ENCODE results near the gene ATP2B2. TPM values are rescaled to one million over a fixed set of nuclear protein-coding genes. Genes with fewer than 3 reads are reported as not detected.

The ATP2B2 gene
- total and polyA plus RNA-seq, 2 of the 8 experiments (the other 6 are each of a cell fraction or from before 2014, with no cell fraction given), result 0.14 to 1.2 TPM

GRCh38 chr3:10475983-10476382, 29.4 kb downstream of the ATP2B2 start:
- CTCF ChIA-PET (ENCODE audit: partially characterized antibody), result interaction anchor here (0.8 to 2.1 kb wide), 7 partner anchors 13 to 518 kb away, joined by 3 to 5 read pairs (median 4); no protein-coding TSS in a partner anchor
- Histone ChIP-seq H3K27me3 (replicated peaks in 1 of 4; ENCODE audit: control insufficient read depth in 3 of 4, extremely low read depth in 1 of 4, insufficient read depth in 3 of 4, low read length in 3 of 4) (no peaks in the 10 kb centered on the region), H2AFZ (ENCODE audit: low read length) (no peak overlapping the region), H4K20me1 (replicated peaks in 1 of 2; ENCODE audit: control insufficient read depth in 1 of 2, insufficient read depth in 2 of 2, low read length in 2 of 2) (no peaks in the 10 kb centered on the region), H2BK15ac (ENCODE audit: low read length) (no peak overlapping the region), H3K18ac (ENCODE audit: extremely low read depth, low read length) (no peak overlapping the region), H3K79me1 (ENCODE audit: low read depth, low read length) (no peaks in the 10 kb centered on the region), H3K4me2 (ENCODE audit: insufficient read depth in 1 of 2, low read depth in 2 of 2, low read length in 2 of 2) (no peak overlapping the region), H2BK5ac (ENCODE audit: low read depth, low read length) (no peak overlapping the region), H2BK120ac (replicated peaks; ENCODE audit: low read depth, low read length) (no peak overlapping the region), H3K36me3 (ENCODE audit: control insufficient read depth in 2 of 4, insufficient read depth in 4 of 4, low read length in 3 of 4) (no peaks in the 10 kb centered on the region), H3K23ac (ENCODE audit: insufficient read length) (no peak overlapping the region), H2BK12ac (ENCODE audit: low read depth, low read length) (no peak overlapping the region), H3K27ac (ENCODE audit: low read depth, low read length) (no peak overlapping the region), H3K79me2 (ENCODE audit: control insufficient read depth in 1 of 2, insufficient read depth in 2 of 2, low read length in 2 of 2) (no peaks in the 10 kb centered on the region), H3K56ac (replicated peaks; ENCODE audit: insufficient read length, low read depth, low read length) (no peak overlapping the region), H3K9me3 (ENCODE audit: insufficient read depth in 2 of 2, low read depth in 1 of 2, low read length in 1 of 2) (no peaks in the 10 kb centered on the region), H4K91ac (replicated peaks; ENCODE audit: insufficient read length, low read length) (no peak overlapping the region), H2AK5ac (ENCODE audit: low read depth, low read length) (no peak overlapping the region), H3K23me2 (ENCODE audit: low read depth, low read length) (peaks cover 4% of the 10 kb centered on the region; the same call in 1 of the 2 replicates), H4K8ac (ENCODE audit: extremely low read depth, insufficient read depth, low read length) (no peak overlapping the region), H2BK20ac (ENCODE audit: low read length) (no peak overlapping the region), H3K14ac (ENCODE audit: insufficient read length) (no peak overlapping the region), H3K4me1 (replicated peaks in 1 of 4; ENCODE audit: control insufficient read depth in 3 of 4, insufficient read depth in 4 of 4, low read length in 3 of 4) (peaks cover 0 to 7% (median 2%) of the 10 kb centered on the region in 4 experiments; a peak in 5 of 7 replicates), H3K9ac (replicated peaks in 1 of 4; ENCODE audit: extremely low read depth in 1 of 4, low read depth in 3 of 4, low read length in 3 of 4) (no peak overlapping the region), H3K4me3 (ENCODE audit: extremely low read depth in 1 of 4, insufficient read depth in 2 of 4, low read depth in 3 of 4, low read length in 4 of 4) (no peak overlapping the region), H4K5ac (ENCODE audit: insufficient read length, low read depth, low read length) (no peak overlapping the region), H3K4ac (replicated peaks; ENCODE audit: insufficient read length, low read depth, low read length) (no peak overlapping the region)
- no peak for TF ChIP-seq USF2 (IDR thresholded peaks at IDR 0.05; ENCODE audit: low read length)
- POLR2A ChIA-PET (ENCODE audit: partially characterized antibody), result no interaction called here
- FAIRE-seq (no peak), DNase-seq (ENCODE audit: low read depth in 1 of 2, low spot score in 2 of 2) (no peak)
- WGBS, 2 experiments (ENCODE audit: extremely low coverage in 1 of 2, insufficient coverage in 1 of 2, insufficient read length in 1 of 2, insufficient replicate concordance in 2 of 2, low coverage in 1 of 2, low lambda C conversion rate in 2 of 2, missing lambda C conversion rate in 1 of 2), result 77% methylated on average over 3 of the region's 3 CpGs; no CpG with 5 or more reads in 1 of the 2 experiments

All from H1 (cell line).